ENCODE data around the gene SLC25A39. TPM values are rescaled to one million over a fixed set of nuclear protein-coding genes. Genes with fewer than 3 reads are reported as not detected.
"Not testable (repeated sequence)": the region's sequence is repeated elsewhere in the genome, so short reads cannot be mapped to it uniquely, and the experiment has no call there.

SLC25A39 gene
- total RNA-seq, 1 donor from 2014 or later: 172 TPM

DNA sequence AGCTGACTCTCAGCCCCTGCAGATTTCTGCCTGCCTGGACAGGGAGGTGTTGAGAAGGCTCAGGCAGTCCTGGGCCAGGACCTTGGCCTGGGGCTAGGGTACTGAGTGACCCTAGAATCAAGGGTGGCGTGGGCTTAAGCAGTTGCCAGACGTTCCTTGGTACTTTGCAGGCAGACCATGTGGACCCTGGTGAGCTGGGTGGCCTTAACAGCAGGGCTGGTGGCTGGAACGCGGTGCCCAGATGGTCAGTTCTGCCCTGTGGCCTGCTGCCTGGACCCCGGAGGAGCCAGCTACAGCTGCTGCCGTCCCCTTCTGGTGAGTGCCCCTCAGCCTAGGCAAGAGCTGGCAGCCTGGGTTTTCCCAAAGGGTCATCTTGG, 24.4 kb upstream of the SLC25A39 start:
- intact Hi-C loops (cut with micrococcal nuclease): no loop called here
- no peak for DNase-seq
- Mint-ChIP-seq H3K27me3 (peaks cover 4% of the 10 kb centered on the region), H3K4me1 (peaks cover 19% of the 10 kb centered on the region), H3K9me3 (no peaks in the 10 kb centered on the region), H3K4me3 (no peak overlapping the region), H3K27ac (no peak overlapping the region), H3K36me3 (ENCODE audit: low read depth) (peaks cover 5% of the 10 kb centered on the region)

GRCh38 chr17:44348234-44348987, 23.8 kb upstream of the SLC25A39 start:
- Mint-ChIP-seq H3K4me1 (peaks cover 19% of the 10 kb centered on the region), H3K27me3 (peaks cover 8% of the 10 kb centered on the region), H3K4me3 (no peak overlapping the region), H3K9me3 (no peaks in the 10 kb centered on the region), H3K27ac (no peak overlapping the region), H3K36me3 (ENCODE audit: low read depth) (peaks cover 5% of the 10 kb centered on the region)
- no peak for DNase-seq
- intact Hi-C loops (cut with micrococcal nuclease): no loop called here

- H3K36me3 Mint-ChIP-seq (ENCODE audit: low read depth); H3K9me3 Mint-ChIP-seq; DNase-seq; intact Hi-C loops (cut with micrococcal nuclease); H3K4me3 Mint-ChIP-seq; H3K27ac Mint-ChIP-seq: not testable (repeated sequence)
- Mint-ChIP-seq H3K27me3 (peaks cover 11% of the 10 kb centered on the region), H3K4me1 (peaks cover 19% of the 10 kb centered on the region)
These were observed 22.8 kb upstream of the SLC25A39 start for GRCh38 chr17:44347206-44348055.

DNA sequence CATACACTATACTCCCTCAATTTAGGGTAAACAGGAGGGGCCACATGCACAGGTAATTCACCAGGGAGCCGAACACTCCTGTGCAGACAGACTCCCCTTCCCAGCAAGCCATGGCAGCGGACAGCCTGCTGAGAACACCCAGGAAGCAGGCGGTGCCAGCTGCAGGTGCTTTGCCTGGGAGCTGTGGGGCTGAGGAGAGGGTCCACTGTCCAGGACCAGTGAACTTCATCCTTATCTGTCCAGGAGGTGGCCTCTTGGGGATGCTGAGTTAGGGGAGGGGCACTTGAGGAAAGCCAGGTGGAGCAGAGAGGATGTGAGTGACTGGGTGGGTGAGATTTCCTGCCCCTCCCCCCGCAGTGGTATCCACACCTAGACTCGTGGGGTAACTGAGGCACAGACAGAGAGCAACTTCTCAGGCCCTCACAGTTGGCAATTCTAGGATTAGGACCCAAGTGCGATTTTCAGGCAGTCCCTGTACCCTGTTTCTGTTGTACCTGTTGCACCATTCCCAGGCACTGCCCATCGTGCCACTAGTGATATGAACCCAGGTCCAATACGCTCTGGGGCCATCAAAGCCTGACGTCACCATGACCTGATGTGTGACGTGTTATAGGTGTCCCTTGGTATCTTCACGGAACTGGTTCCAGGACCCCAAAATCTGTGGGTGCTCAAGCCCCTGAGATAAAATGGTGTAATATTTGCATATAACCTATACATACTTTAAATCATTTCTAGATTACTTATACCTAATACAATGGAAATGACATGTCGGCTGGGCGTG, 21.6 kb upstream of the SLC25A39 start:
- intact Hi-C loops (cut with micrococcal nuclease): no loop called here
- DNase-seq: no peak
- peaks cover 11% of the 10 kb centered on the region for H3K27me3 Mint-ChIP-seq
- peak overlapping the region; percentile 92 for H3K4me3 Mint-ChIP-seq
- peaks cover 19% of the 10 kb centered on the region for H3K4me1 Mint-ChIP-seq
- H3K27ac Mint-ChIP-seq: no peak overlapping the region
- no peaks in the 10 kb centered on the region for H3K9me3 Mint-ChIP-seq
- H3K36me3 Mint-ChIP-seq (ENCODE audit: low read depth): no peaks in the 10 kb centered on the region

DNA sequence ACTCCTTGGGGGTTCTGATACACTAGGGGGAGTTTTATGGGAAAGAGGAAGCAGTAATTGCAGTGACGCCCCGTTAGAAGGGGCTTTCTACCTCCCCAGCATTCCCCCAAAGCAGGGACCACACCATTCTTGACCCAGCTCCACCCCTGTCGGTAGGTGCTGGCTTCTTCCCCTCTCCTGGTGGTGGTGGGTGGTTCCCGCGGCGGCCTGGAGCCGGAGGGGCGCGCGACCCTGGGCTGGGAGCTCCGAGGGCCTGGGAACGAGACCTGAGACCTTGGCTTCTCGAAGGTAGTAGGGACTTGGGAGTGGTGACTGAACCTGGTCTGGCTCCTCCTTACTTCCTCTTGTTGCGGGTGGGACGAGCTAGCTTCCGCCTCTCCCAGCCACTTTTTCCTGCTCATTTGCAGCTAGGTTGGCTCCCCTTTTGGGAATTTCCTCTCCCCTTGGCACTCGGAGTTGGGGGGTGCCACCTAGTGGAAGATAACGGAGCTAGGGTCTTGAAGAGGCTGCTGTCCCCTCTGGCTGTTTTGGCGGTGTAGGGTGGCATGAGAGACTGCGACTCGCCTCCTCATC, 20.9 kb upstream of the SLC25A39 start:
- peak; percentile 81 for DNase-seq
- peaks cover 13% of the 10 kb centered on the region for H3K27me3 Mint-ChIP-seq
- no peaks in the 10 kb centered on the region for H3K36me3 Mint-ChIP-seq (ENCODE audit: low read depth)
- H3K27ac Mint-ChIP-seq: peak overlapping the region; percentile 86
- peak overlapping the region; percentile 92 for H3K4me3 Mint-ChIP-seq
- intact Hi-C loops (cut with micrococcal nuclease): loop anchor here (1.0 to 2.0 kb wide), 2 partner anchors 15 to 145 kb away; no protein-coding TSS in a partner anchor
- peaks cover 19% of the 10 kb centered on the region for H3K4me1 Mint-ChIP-seq
- no peaks in the 10 kb centered on the region for H3K9me3 Mint-ChIP-seq

GRCh38 chr17:44344939-44345453, 20.4 kb upstream of the SLC25A39 start, which contains the start of gene GRN:
TSS of gene GRN (plus strand) at chr17:44345302. CDS start at chr17:44349165, 3,863 bp downstream.
- peak; percentile 96 for DNase-seq
- peaks cover 19% of the 10 kb centered on the region for H3K4me1 Mint-ChIP-seq
- no peaks in the 10 kb centered on the region for H3K36me3 Mint-ChIP-seq (ENCODE audit: low read depth)
- peak within 1 kb of the TSS; percentile 92 for H3K4me3 Mint-ChIP-seq
- peaks cover 13% of the 10 kb centered on the region for H3K27me3 Mint-ChIP-seq
- intact Hi-C loops (cut with micrococcal nuclease): loop anchor here (1.0 to 2.0 kb wide), 2 partner anchors 14 to 145 kb away; no protein-coding TSS in a partner anchor
- H3K9me3 Mint-ChIP-seq: no peaks in the 10 kb centered on the region
- peak within 1 kb of the TSS; percentile 86 for H3K27ac Mint-ChIP-seq

DNA sequence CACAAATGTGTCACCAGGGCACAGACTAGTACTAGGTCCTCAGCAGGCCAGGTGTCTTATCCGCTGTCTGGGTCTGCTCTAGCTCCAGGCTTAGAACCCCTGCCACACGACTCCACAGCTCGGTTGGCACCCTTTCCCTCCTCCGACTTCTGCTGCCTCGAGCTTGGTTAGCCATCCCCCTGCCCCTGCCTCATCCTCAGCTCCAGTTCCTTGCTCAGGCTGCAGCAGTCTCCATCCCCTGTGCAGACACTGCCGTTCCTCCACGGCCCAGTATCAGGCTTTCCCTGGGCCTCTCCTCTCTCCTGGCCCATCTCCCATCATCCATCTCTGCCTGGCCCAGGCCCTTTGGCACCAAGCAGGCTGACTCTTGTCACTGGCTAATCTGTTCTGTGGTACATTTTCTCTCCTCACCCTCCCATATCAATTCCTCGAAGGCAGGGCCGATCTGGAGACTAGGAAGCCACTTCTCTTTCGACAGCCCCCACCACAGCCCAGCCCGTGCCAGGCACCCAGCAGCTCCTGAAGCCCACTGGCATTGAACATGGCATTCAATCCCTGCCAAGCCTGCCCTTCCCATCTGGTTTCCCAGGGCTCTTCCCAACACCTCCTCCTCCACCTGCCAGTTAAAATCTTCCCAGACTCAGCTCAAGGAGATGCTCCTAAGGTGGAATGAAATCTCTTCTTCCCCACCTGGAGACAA, 19.0 kb upstream of the SLC25A39 start:
- DNase-seq: no peak
- no peak overlapping the region for H3K27ac Mint-ChIP-seq
- no peaks in the 10 kb centered on the region for H3K36me3 Mint-ChIP-seq (ENCODE audit: low read depth)
- H3K27me3 Mint-ChIP-seq: peaks cover 13% of the 10 kb centered on the region
- intact Hi-C loops (cut with micrococcal nuclease): loop anchor here (2.0 kb wide), 1 partner anchor 13 kb away; no protein-coding TSS in a partner anchor
- H3K4me1 Mint-ChIP-seq: peaks cover 18% of the 10 kb centered on the region
- no peak overlapping the region for H3K4me3 Mint-ChIP-seq
- no peaks in the 10 kb centered on the region for H3K9me3 Mint-ChIP-seq

- DNase-seq; H3K36me3 Mint-ChIP-seq (ENCODE audit: low read depth); H3K4me3 Mint-ChIP-seq; intact Hi-C loops (cut with micrococcal nuclease); H3K27ac Mint-ChIP-seq; H3K4me1 Mint-ChIP-seq; H3K9me3 Mint-ChIP-seq: not testable (repeated sequence)
- peaks cover 19% of the 10 kb centered on the region for H3K27me3 Mint-ChIP-seq
These were observed 15.9 kb upstream of the SLC25A39 start for GRCh38 chr17:44340553-44340952.

- Mint-ChIP-seq H3K4me3 (no peak overlapping the region), H3K27ac (no peak overlapping the region), H3K4me1 (no peaks in the 10 kb centered on the region), H3K36me3 (ENCODE audit: low read depth) (no peaks in the 10 kb centered on the region), H3K27me3 (peaks cover 14% of the 10 kb centered on the region), H3K9me3 (no peaks in the 10 kb centered on the region)
- intact Hi-C loops (cut with micrococcal nuclease): no loop called here
- DNase-seq: no peak
These were observed 14.1 kb upstream of the SLC25A39 start for GRCh38 chr17:44338702-44339101.

DNA sequence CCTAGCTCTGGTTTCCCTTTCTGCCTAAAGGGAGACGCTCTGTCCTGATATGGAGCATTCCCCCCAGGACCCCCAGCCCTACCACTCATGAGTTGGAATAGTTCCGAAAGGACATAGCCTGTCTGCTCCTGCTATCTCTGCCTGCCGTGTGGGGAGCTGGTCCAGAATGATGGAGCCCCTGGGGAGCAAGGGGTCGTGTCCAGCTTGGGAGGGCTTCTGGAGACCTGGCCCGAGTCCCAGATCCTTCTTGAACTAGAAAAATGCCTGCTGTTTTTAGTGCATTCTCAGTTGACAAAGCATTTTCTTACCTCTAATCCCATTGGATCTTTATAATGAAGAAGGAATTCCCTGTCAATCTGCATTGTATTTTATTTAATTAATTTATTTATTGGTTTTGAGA, 11.3 kb upstream of the SLC25A39 start:
- intact Hi-C loops (cut with micrococcal nuclease): no loop called here
- peaks cover 5% of the 10 kb centered on the region for H3K4me1 Mint-ChIP-seq
- no peaks in the 10 kb centered on the region for H3K36me3 Mint-ChIP-seq (ENCODE audit: low read depth)
- DNase-seq: no peak
- no peak overlapping the region for H3K27ac Mint-ChIP-seq
- H3K27me3 Mint-ChIP-seq: peaks cover 9% of the 10 kb centered on the region
- no peaks in the 10 kb centered on the region for H3K9me3 Mint-ChIP-seq
- no peak overlapping the region for H3K4me3 Mint-ChIP-seq

DNA sequence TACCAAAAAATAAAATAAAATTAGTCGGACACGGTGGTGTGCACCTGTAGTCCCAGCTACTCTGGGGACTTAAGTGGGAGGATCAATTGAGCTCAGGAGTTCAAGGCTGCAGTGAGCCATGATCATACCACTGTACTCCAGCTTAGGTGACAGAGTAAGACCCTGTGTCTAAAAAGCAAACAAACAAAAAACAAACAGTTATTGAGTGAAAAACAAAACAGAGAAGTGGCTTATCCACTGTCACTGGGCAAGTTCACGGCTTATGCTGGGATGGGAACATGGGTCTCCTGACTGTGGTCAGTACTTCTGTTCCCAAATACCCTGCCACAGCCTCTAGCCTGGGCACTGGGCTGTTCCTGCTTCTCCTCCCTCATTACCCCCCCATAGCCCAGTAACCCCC, 10.9 kb upstream of the SLC25A39 start:
- no peak overlapping the region for H3K4me3 Mint-ChIP-seq
- peaks cover 5% of the 10 kb centered on the region for H3K4me1 Mint-ChIP-seq
- H3K9me3 Mint-ChIP-seq: no peaks in the 10 kb centered on the region
- peaks cover 7% of the 10 kb centered on the region for H3K27me3 Mint-ChIP-seq
- H3K36me3 Mint-ChIP-seq (ENCODE audit: low read depth): no peaks in the 10 kb centered on the region
- intact Hi-C loops (cut with micrococcal nuclease): no loop called here
- H3K27ac Mint-ChIP-seq: no peak overlapping the region
- DNase-seq: no peak

- H3K27me3 Mint-ChIP-seq: peaks cover 7% of the 10 kb centered on the region
- DNase-seq: no peak
- H3K4me1 Mint-ChIP-seq: peaks cover 5% of the 10 kb centered on the region
- H3K27ac Mint-ChIP-seq: no peak overlapping the region
- no peaks in the 10 kb centered on the region for H3K36me3 Mint-ChIP-seq (ENCODE audit: low read depth)
- intact Hi-C loops (cut with micrococcal nuclease): no loop called here
- H3K4me3 Mint-ChIP-seq: no peak overlapping the region
- no peaks in the 10 kb centered on the region for H3K9me3 Mint-ChIP-seq
These were observed 10.1 kb upstream of the SLC25A39 start for GRCh38 chr17:44334727-44335126.

DNA sequence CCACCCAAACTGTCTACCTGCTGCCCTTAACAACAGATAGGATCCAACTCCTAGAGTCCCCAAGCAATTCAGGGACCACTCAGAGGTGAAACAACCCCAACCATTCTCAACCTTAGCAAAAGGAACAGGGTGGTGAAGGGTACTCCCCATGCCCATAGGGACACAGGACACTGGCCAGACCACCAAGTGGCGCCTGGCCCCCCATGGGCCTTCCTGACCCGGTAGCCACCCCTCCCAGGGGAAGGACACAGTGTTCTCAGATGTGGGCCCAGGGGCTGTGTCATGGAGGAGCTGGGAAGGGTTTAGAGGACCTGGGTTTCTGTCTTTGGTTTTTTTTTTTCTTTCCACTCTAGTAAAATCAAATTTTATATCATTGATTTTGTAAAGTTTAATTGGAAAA, 9.7 kb upstream of the SLC25A39 start:
- peaks cover 5% of the 10 kb centered on the region for H3K4me1 Mint-ChIP-seq
- H3K36me3 Mint-ChIP-seq (ENCODE audit: low read depth): no peaks in the 10 kb centered on the region
- H3K9me3 Mint-ChIP-seq: no peaks in the 10 kb centered on the region
- peaks cover 7% of the 10 kb centered on the region for H3K27me3 Mint-ChIP-seq
- H3K4me3 Mint-ChIP-seq: no peak overlapping the region
- no peak overlapping the region for H3K27ac Mint-ChIP-seq
- intact Hi-C loops (cut with micrococcal nuclease): no loop called here
- DNase-seq: no peak
